A673 (cell line): ENCODE results near the gene RNPS1. TPM values are rescaled to one million over a fixed set of nuclear protein-coding genes. Genes with fewer than 3 reads are reported as not detected.

Source experiments
- BruUV-seq: library from RNA; stranded (reverse); fragments of 400-500 nt; replicated peaks from 2 replicates; lab custom pipeline; 2021; lab: Mats Ljungman, UMichigan
- CTCF ChIA-PET: fragments of 300-600 bp; sonication (Branson Sonifier 250); formaldehyde crosslinking; loops from one replicate; lab custom pipeline; 2022; ENCODE audit warnings: antibody characterized with exemption; lab: Charles Lee
- POLR2A ChIA-PET: fragments of 300-600 bp; sonication (Branson Sonifier 250); formaldehyde crosslinking; loops from one replicate; lab custom pipeline; 2022; ENCODE audit warnings: antibody characterized with exemption; ENCODE audit not compliant: low non-redundant PET; lab: Charles Lee
- DNase-seq: peaks from one replicate; pipeline ENCODE4 v3.0.0-alpha.2; 2015; ENCODE audit warnings: low spot score
- H3K27ac ChIP-seq: fragments of 200-600 bp; sonication (generic); 2 replicates; pipeline ENCODE4 v1.5.1; 2016; ENCODE audit warnings: mixed run types, low read depth, mild to moderate bottlenecking, mixed read lengths, antibody characterized with exemption, low read length; ENCODE audit not compliant: poor library complexity, severe bottlenecking
- H3K27me3 ChIP-seq: fragments of 200-600 bp; sonication (generic); replicated peaks from 2 replicates; pipeline ENCODE4 v1.6.1; 2017; ENCODE audit warnings: mixed run types, low read depth, mild to moderate bottlenecking, mixed read lengths, antibody characterized with exemption, low read length; ENCODE audit not compliant: insufficient read depth, poor library complexity
- H3K36me3 ChIP-seq: fragments of 200-600 bp; sonication (generic); 2 replicates; pipeline ENCODE4 v1.6.1; 2016; ENCODE audit warnings: mixed run types, mild to moderate bottlenecking, mixed read lengths, antibody characterized with exemption, low read length; ENCODE audit not compliant: insufficient read depth, poor library complexity, severe bottlenecking
- H3K4me1 ChIP-seq: fragments of 200-600 bp; sonication (generic); 2 replicates; pipeline ENCODE4 v1.6.1; 2017; ENCODE audit warnings: mixed run types, mild to moderate bottlenecking, mixed read lengths, antibody characterized with exemption, low read length; ENCODE audit not compliant: insufficient read depth, poor library complexity, severe bottlenecking
- H3K4me3 ChIP-seq: fragments of 200-600 bp; sonication (generic); 2 replicates; pipeline ENCODE4 v1.5.1; 2016; ENCODE audit warnings: low read depth, mixed run types, mild to moderate bottlenecking, mixed read lengths, low read length; ENCODE audit not compliant: poor library complexity, severe bottlenecking
- H3K9me3 ChIP-seq: fragments of 200-600 bp; sonication (generic); 2 replicates; pipeline ENCODE4 v1.6.1; 2016; ENCODE audit warnings: mixed run types, low read depth, mild to moderate bottlenecking, mixed read lengths, antibody characterized with exemption, low read length; ENCODE audit not compliant: poor library complexity, severe bottlenecking
- EZH2 ChIP-seq: fragments of 200-600 bp; sonication (generic); IDR thresholded peaks from 2 replicates; pipeline ENCODE4 v1.6.1; 2017; ENCODE audit warnings: borderline replicate concordance, low read depth, mild to moderate bottlenecking, mixed read lengths, antibody characterized with exemption, low read length; ENCODE audit not compliant: poor library complexity, severe bottlenecking
- intact Hi-C: fragments of 100-400 bp; cut with micrococcal nuclease; formaldehyde crosslinking; loops from one replicate; pipeline ENCODE4 v1.10.0; 2022; ENCODE audit not compliant: unreplicated experiment
- total RNA-seq: library from RNA; stranded (reverse); gene quantifications from 2 replicates; pipeline ENCODE4 v1.2.3, GENCODE V29; 2021
- TF ChIP-seq, protein P1 (sequence below): fragments of 300-800, 200-600 bp; sonication (generic); conservative IDR thresholded peaks from 2 replicates; pipeline ENCODE4 v1.5.1; 2017; ENCODE audit warnings: low read depth, mild to moderate bottlenecking, antibody characterized with exemption, low read length, moderate library complexity, mixed read lengths

The RNPS1 gene
- total RNA-seq, 1 experiment from 2014 or later = 345 TPM

DNA sequence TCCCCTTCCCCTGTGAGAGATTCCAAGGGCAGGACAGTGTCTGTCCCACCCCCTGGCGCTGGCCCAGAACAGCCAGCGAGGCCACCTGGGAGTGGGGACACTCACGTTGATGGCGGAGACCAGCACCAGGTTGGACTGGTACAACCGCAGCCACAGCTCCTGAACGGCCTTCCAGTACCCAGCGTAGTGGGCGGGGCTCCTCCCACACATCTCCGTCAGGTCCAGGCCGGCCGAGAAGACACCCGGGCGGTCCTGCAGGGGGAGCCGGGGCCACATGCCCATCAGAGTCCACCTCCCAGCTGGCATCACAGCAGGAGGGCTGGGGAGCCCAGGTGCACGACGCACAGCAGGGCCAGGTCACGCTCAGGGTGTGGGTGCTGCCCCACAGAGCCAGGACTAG is 23.6 kb downstream of the RNPS1 start:
- no TSS peak for BruUV-seq
- DNase-seq = no peak
- H3K9me3 ChIP-seq = no peaks in the 10 kb centered on the region
- H3K36me3 ChIP-seq = peaks cover 48% of the 10 kb centered on the region
- POLR2A ChIA-PET = no interaction called here
- H3K27ac ChIP-seq = no peak overlapping the region
- H3K27me3 ChIP-seq = no peaks in the 10 kb centered on the region
- no peaks in the 10 kb centered on the region for H3K4me1 ChIP-seq
- no peak overlapping the region for H3K4me3 ChIP-seq
- intact Hi-C loops = no loop called here
- TF ChIP-seq, protein P1, sequence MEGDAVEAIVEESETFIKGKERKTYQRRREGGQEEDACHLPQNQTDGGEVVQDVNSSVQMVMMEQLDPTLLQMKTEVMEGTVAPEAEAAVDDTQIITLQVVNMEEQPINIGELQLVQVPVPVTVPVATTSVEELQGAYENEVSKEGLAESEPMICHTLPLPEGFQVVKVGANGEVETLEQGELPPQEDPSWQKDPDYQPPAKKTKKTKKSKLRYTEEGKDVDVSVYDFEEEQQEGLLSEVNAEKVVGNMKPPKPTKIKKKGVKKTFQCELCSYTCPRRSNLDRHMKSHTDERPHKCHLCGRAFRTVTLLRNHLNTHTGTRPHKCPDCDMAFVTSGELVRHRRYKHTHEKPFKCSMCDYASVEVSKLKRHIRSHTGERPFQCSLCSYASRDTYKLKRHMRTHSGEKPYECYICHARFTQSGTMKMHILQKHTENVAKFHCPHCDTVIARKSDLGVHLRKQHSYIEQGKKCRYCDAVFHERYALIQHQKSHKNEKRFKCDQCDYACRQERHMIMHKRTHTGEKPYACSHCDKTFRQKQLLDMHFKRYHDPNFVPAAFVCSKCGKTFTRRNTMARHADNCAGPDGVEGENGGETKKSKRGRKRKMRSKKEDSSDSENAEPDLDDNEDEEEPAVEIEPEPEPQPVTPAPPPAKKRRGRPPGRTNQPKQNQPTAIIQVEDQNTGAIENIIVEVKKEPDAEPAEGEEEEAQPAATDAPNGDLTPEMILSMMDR = no peak
- no peak for TF ChIP-seq EZH2
- CTCF ChIA-PET = no interaction called here

DNA sequence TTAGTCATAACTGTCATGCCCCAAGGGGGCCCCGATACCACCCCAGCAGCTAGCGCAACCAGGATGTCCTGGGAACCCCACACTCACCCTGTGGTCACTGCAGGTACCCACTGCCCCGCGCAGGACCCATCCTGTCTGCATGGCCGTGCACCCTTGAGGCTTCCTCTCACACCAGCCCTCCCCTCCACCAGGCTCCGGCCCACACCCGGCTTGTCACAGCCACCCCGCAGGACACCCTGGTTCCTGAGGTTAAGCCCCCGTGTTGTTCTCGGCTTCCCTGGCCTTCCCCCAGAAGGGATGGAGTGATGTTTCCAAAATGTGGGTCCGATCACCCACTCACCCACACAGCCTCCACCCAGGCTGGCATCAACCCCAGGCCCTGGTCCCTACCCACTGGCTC is 24.1 kb downstream of the RNPS1 start:
- Histone ChIP-seq H3K36me3 (peaks cover 48% of the 10 kb centered on the region), H3K4me3 (no peak overlapping the region), H3K4me1 (no peaks in the 10 kb centered on the region), H3K9me3 (no peaks in the 10 kb centered on the region), H3K27me3 (no peaks in the 10 kb centered on the region), H3K27ac (no peak overlapping the region)
- CTCF ChIA-PET = no interaction called here
- POLR2A ChIA-PET = no interaction called here
- no TSS peak for BruUV-seq
- DNase-seq = no peak
- intact Hi-C loops = no loop called here
- TF ChIP-seq EZH2 = no peak
- TF ChIP-seq, protein P1 = no peak

DNA sequence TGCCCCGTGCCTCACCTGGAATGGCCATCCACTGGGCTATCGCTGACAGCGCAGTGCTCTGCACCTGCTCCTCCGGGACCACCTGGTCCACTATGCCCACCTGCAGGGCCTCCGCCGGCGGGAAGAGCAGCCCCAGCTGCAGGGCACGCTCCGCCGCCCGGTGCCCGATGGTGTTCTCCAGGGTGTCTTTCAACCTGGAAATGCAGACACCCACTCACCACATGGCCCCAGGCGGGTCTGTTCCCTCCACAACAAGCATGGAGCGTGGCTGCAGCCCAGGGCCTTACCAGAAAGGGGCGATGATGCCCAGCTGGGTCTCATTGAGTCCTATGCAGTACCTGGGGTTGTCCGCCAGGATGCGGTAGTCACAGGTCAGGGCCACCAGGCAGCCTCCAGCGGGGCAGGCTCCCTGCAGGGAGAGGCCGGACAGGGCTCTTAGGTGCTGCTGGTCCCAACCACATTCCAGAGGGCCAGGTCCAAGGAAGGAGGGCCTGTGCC is 24.8 kb downstream of the RNPS1 start:
- Histone ChIP-seq H3K27ac (no peak overlapping the region), H3K4me1 (no peaks in the 10 kb centered on the region), H3K9me3 (no peaks in the 10 kb centered on the region), H3K27me3 (no peaks in the 10 kb centered on the region), H3K36me3 (peaks cover 48% of the 10 kb centered on the region), H3K4me3 (no peak overlapping the region)
- no TSS peak for BruUV-seq
- no peak for DNase-seq
- ChIA-PET POLR2A (no interaction called here), CTCF (no interaction called here)
- TF ChIP-seq, protein P1 = no peak
- no peak for TF ChIP-seq EZH2
- intact Hi-C loops = no loop called here
